AG08395 (cell line): ENCODE results near the gene ANKHD1.
A peak's percentile ranks its signal among the peaks of the same experiment; 100 is the strongest.

Experiments
- DNase-seq: peaks from one replicate; pipeline ENCODE4 v3.0.0; 2012; ENCODE audit warnings: mixed read lengths, low spot score

ANKHD1 gene

GRCh38 chr5:140542972-140543371 lies 141.3 kb downstream of the ANKHD1 start:
- no peak for DNase-seq

GRCh38 chr5:140544986-140545385 lies 143.4 kb downstream of the ANKHD1 start:
- no peak for DNase-seq

- no peak for DNase-seq
These were observed 144.0 kb downstream of the ANKHD1 start for GRCh38 chr5:140545606-140546005.

- no peak for DNase-seq
These were observed 145.3 kb downstream of the ANKHD1 start for GRCh38 chr5:140546851-140547507.

- peak; percentile 97 for DNase-seq
These were observed 146.1 kb downstream of the ANKHD1 start, which contains the start of gene EIF4EBP3 for GRCh38 chr5:140547508-140548299. TSS of gene EIF4EBP3 (plus strand) at chr5:140547662. CDS start at chr5:140547738, 76 bp downstream.

GRCh38 chr5:140548300-140548688 lies 146.7 kb downstream of the ANKHD1 start:
- no peak for DNase-seq

- DNase-seq = no peak
These were observed 147.2 kb downstream of the ANKHD1 start for GRCh38 chr5:140548791-140549190.

GRCh38 chr5:140549237-140550144 lies 147.9 kb downstream of the ANKHD1 start:
- peak; percentile 16 for DNase-seq

GRCh38 chr5:140550147-140551079 lies 148.8 kb downstream of the ANKHD1 start:
- DNase-seq = no peak

- no peak for DNase-seq
These were observed 150.2 kb downstream of the ANKHD1 start for GRCh38 chr5:140551872-140552271.

- no peak for DNase-seq
These were observed 152.0 kb downstream of the ANKHD1 start for GRCh38 chr5:140553657-140554056.

GRCh38 chr5:140554454-140554853 lies 152.8 kb downstream of the ANKHD1 start:
- DNase-seq = peak; percentile 22

GRCh38 chr5:140555747-140556312 lies 154.2 kb downstream of the ANKHD1 start:
- DNase-seq = no peak

- DNase-seq = no peak
These were observed 154.8 kb downstream of the ANKHD1 start for GRCh38 chr5:140556438-140556837.

GRCh38 chr5:140557136-140557805 lies 155.6 kb downstream of the ANKHD1 start, which contains the start of gene SRA1:
TSS of gene SRA1 (minus strand) at chr5:140557473. CDS start at chr5:140557452, 21 bp downstream.
- peak; percentile 93 for DNase-seq

GRCh38 chr5:140557965-140558364 lies 156.3 kb downstream of the ANKHD1 start:
- no peak for DNase-seq

GRCh38 chr5:140558542-140558941 lies 156.9 kb downstream of the ANKHD1 start:
- DNase-seq = no peak

- no peak for DNase-seq
These were observed 158.6 kb downstream of the ANKHD1 start for GRCh38 chr5:140560227-140560626.

- DNase-seq = no peak
These were observed 160.3 kb downstream of the ANKHD1 start for GRCh38 chr5:140561753-140562523.
